GM12892 (cell line): Measurements from ENCODE around the gene KCNH4.

Source experiments
- DNase-seq: peaks from one replicate; pipeline ENCODE4 v3.0.0; 2011; ENCODE audit not compliant: insufficient read length
- FAIRE-seq: peaks from 2 replicates; lab custom pipeline; 2011; peaks lifted over from hg19 to GRCh38; lab: Jason Lieb, UNC
- POLR2A ChIP-seq: IDR thresholded peaks from 2 replicates; pipeline ENCODE4 v1.6.1; 2011; ENCODE audit warnings: low read depth, low read length, control low read depth
- POLR2AphosphoS5 ChIP-seq: IDR thresholded peaks from 2 replicates; pipeline ENCODE4 v1.6.1; 2011; ENCODE audit warnings: low read depth, low read length, control low read depth
- TAF1 ChIP-seq: IDR thresholded peaks from 2 replicates; pipeline ENCODE4 v1.6.1; 2011; ENCODE audit warnings: low read depth, mild to moderate bottlenecking, control low read depth, low read length, borderline replicate concordance

Gene KCNH4

GRCh38 chr17:42107124-42107523, 73.8 kb downstream of the KCNH4 start:
- DNase-seq (no peak), FAIRE-seq (no peak)
- TF ChIP-seq POLR2AphosphoS5 (no peak), POLR2A (no peak), TAF1 (no peak)
